Measurements from ENCODE around the gene CNTNAP2. TPM values are rescaled to one million over a fixed set of nuclear protein-coding genes. Genes with fewer than 3 reads are reported as not detected.

Gene CNTNAP2
- total and polyA plus RNA-seq, 4 donors, result 0.14 to 2.3 (median 1.1) TPM

- Histone ChIP-seq H3K4me1 (ENCODE audit: control insufficient read depth in 4 of 4, insufficient read depth in 4 of 4, low read length in 3 of 4) (no peaks in the 10 kb centered on the region), H3K36me3 (ENCODE audit: control insufficient read depth in 4 of 4, insufficient read depth in 3 of 4, low read depth in 1 of 4, low read length in 3 of 4) (no peaks in the 10 kb centered on the region), H3K4me3 (ENCODE audit: low read depth in 1 of 3, low read length in 3 of 3) (no peak overlapping the region), H3K9ac (ENCODE audit: low read depth in 1 of 2, low read length in 2 of 2) (no peak overlapping the region), H3K27ac (ENCODE audit: low read depth in 1 of 2, low read length in 2 of 2) (no peak overlapping the region), H3K27me3 (ENCODE audit: control insufficient read depth in 4 of 4, insufficient read depth in 4 of 4, low read length in 3 of 4) (no peaks in the 10 kb centered on the region), H3K9me3 (ENCODE audit: control insufficient read depth in 4 of 4, low read length in 3 of 4) (peaks cover 0 to 2% (median 0%) of the 10 kb centered on the region in 4 donors)
- no peak for DNase-seq (ENCODE audit: low spot score)
- 83% methylated on average over 1 of the region's 1 CpG for WGBS
- TF ChIP-seq RAD21 (IDR thresholded peaks at IDR 0.05) (no peak), CTCF (IDR thresholded peaks at IDR 0.05; ENCODE audit: low read depth, low read length, missing input control) (no peak), NR2F2 (IDR thresholded peaks at IDR 0.05) (no peak), FOXA2 (IDR thresholded peaks at IDR 0.05) (no peak), JUND (IDR thresholded peaks at IDR 0.05) (no peak), HNF4A (conservative IDR thresholded peaks at IDR 0.05) (no peak), GABPA (IDR thresholded peaks at IDR 0.05 in 1 of 2, conservative IDR thresholded peaks at IDR 0.05 in 1 of 2) (no peak), ATF3 (IDR thresholded peaks at IDR 0.05) (no peak), EGR1 (IDR thresholded peaks at IDR 0.05; ENCODE audit: low read depth in 2 of 2) (no peak), YY1 (IDR thresholded peaks at IDR 0.05) (no peak), MAX (IDR thresholded peaks at IDR 0.05) (no peak), SP1 (IDR thresholded peaks at IDR 0.05) (no peak), RXRA (IDR thresholded peaks at IDR 0.05) (no peak), TAF1 (conservative IDR thresholded peaks at IDR 0.05) (no peak), FOXA1 (IDR thresholded peaks at IDR 0.05) (no peak), HNF4G (IDR thresholded peaks at IDR 0.05) (no peak)
- TF ChIP-seq, protein P1, sequence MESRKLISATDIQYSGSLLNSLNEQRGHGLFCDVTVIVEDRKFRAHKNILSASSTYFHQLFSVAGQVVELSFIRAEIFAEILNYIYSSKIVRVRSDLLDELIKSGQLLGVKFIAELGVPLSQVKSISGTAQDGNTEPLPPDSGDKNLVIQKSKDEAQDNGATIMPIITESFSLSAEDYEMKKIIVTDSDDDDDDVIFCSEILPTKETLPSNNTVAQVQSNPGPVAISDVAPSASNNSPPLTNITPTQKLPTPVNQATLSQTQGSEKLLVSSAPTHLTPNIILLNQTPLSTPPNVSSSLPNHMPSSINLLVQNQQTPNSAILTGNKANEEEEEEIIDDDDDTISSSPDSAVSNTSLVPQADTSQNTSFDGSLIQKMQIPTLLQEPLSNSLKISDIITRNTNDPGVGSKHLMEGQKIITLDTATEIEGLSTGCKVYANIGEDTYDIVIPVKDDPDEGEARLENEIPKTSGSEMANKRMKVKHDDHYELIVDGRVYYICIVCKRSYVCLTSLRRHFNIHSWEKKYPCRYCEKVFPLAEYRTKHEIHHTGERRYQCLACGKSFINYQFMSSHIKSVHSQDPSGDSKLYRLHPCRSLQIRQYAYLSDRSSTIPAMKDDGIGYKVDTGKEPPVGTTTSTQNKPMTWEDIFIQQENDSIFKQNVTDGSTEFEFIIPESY (IDR thresholded peaks at IDR 0.05), result no peak
- TF ChIP-seq, protein P2, sequence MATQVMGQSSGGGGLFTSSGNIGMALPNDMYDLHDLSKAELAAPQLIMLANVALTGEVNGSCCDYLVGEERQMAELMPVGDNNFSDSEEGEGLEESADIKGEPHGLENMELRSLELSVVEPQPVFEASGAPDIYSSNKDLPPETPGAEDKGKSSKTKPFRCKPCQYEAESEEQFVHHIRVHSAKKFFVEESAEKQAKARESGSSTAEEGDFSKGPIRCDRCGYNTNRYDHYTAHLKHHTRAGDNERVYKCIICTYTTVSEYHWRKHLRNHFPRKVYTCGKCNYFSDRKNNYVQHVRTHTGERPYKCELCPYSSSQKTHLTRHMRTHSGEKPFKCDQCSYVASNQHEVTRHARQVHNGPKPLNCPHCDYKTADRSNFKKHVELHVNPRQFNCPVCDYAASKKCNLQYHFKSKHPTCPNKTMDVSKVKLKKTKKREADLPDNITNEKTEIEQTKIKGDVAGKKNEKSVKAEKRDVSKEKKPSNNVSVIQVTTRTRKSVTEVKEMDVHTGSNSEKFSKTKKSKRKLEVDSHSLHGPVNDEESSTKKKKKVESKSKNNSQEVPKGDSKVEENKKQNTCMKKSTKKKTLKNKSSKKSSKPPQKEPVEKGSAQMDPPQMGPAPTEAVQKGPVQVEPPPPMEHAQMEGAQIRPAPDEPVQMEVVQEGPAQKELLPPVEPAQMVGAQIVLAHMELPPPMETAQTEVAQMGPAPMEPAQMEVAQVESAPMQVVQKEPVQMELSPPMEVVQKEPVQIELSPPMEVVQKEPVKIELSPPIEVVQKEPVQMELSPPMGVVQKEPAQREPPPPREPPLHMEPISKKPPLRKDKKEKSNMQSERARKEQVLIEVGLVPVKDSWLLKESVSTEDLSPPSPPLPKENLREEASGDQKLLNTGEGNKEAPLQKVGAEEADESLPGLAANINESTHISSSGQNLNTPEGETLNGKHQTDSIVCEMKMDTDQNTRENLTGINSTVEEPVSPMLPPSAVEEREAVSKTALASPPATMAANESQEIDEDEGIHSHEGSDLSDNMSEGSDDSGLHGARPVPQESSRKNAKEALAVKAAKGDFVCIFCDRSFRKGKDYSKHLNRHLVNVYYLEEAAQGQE (IDR thresholded peaks at IDR 0.05), result no peak
These were observed 397.7 kb downstream of the CNTNAP2 start for GRCh38 chr7:146514304-146514703.
